Prostate gland (tissue), 2 donors: ENCODE results near the gene OSCP1. TPM values are rescaled to one million over a fixed set of nuclear protein-coding genes. Genes with fewer than 3 reads are reported as not detected.

ENCODE experiments used
- DNase-seq: peaks from one replicate; pipeline ENCODE4 v3.0.0-alpha.2; 2019; ENCODE audit warnings: low spot score
- H3K27ac ChIP-seq, 2 donors: fragments of 200-600 bp; sonication (generic); 2 replicates each; pipeline ENCODE4 v1.5.1; 2017 to 2019
- H3K27me3 ChIP-seq: fragments of 200-600 bp; sonication (generic); replicated peaks from 2 replicates; pipeline ENCODE4 v1.5.1; 2019; ENCODE audit not compliant: insufficient read depth
- H3K36me3 ChIP-seq, 2 donors: fragments of 200-600 bp; sonication (generic); 1 replicate in 1 of 2; 2 replicates in 1 of 2; pipeline versions ENCODE4 v1.5.1 to v1.8.1; 2017 to 2019
- H3K4me1 ChIP-seq: fragments of 200-600 bp; sonication (generic); replicated peaks from 2 replicates; pipeline ENCODE4 v1.5.1; 2019
- H3K4me3 ChIP-seq, 2 donors: fragments of 200-600 bp; sonication (generic); 2 replicates each; pipeline ENCODE4 v1.5.1; 2017 to 2019
- H3K9me3 ChIP-seq: fragments of 200-600 bp; sonication (generic); 2 replicates; pipeline ENCODE4 v1.5.1; 2017
- POLR2A ChIP-seq: fragments of 450-650 bp; IDR thresholded peaks from one replicate; pipeline ENCODE4 v1.6.1; 2016; ENCODE audit warnings: antibody characterized with exemption, mild to moderate bottlenecking
- POLR2AphosphoS5 ChIP-seq: sonication (generic); formaldehyde crosslinking; IDR thresholded peaks from one replicate; pipeline ENCODE4 v1.6.1; 2017; ENCODE audit warnings: antibody characterized with exemption
- WGBS: methylation state at CpG from one replicate; pipeline ENCODE4 v1.1.5; 2018; 5-methylcytosine and 5-hydroxymethylcytosine counted together
- intact Hi-C: fragments of 100-400 bp; cut with DNase I; formaldehyde crosslinking; loops from one replicate; pipeline ENCODE4 v1.14.2; 2022
- total RNA-seq, 2 donors: library from RNA; depleted of rRNA; stranded (reverse); fragments of >200 nt; gene quantifications; one replicate each; pipeline ENCODE4 v1.1.0, GENCODE V29; 2016
- TF ChIP-seq, protein P1 (sequence below), 4 experiments: fragments of 200-600 bp in 2 of 4; fragments of 450-650 bp in 2 of 4; sonication (generic) in 2 of 4; IDR thresholded peaks; 1 replicate in 3 of 4; 2 replicates in 1 of 4; pipeline ENCODE4 v1.5.1; 2016 to 2019; ENCODE audit warnings: antibody characterized with exemption in 4 of 4, mild to moderate bottlenecking in 2 of 4, moderate library complexity in 2 of 4

OSCP1 gene
- total RNA-seq, 2 donors from 2014 or later = 16.7 to 25.6 TPM

DNA sequence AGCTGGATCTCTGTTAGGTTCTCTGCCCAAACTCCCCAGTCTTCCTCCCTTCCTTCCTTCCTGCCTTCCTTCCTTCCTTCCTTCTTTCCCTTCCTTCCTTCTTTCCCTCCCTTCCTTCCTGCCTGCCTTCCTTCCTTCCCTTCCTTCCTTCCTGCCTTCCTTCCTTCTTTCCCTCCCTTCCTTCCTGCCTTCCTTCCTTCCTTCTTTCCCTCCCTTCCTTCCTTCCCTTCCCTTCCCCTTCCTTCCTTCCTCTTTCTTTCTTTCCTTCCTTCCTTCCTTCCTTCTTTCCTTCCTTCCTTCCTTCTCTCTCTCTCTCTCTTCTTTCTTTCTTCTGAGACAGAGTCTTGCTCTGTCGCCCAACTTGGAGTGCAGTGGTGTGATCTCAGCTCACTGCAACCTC is 43.8 kb downstream of the OSCP1 start:
- 100% methylated on average over 1 of the region's 1 CpG for WGBS
- Histone ChIP-seq H3K4me1 (no peaks in the 10 kb centered on the region), H3K27me3 (no peaks in the 10 kb centered on the region), H3K9me3 (no peaks in the 10 kb centered on the region), H3K4me3 (no peak overlapping the region), H3K36me3 (no peaks in the 10 kb centered on the region), H3K27ac (no peak overlapping the region)
- intact Hi-C loops = no loop called here
- TF ChIP-seq, protein P1, sequence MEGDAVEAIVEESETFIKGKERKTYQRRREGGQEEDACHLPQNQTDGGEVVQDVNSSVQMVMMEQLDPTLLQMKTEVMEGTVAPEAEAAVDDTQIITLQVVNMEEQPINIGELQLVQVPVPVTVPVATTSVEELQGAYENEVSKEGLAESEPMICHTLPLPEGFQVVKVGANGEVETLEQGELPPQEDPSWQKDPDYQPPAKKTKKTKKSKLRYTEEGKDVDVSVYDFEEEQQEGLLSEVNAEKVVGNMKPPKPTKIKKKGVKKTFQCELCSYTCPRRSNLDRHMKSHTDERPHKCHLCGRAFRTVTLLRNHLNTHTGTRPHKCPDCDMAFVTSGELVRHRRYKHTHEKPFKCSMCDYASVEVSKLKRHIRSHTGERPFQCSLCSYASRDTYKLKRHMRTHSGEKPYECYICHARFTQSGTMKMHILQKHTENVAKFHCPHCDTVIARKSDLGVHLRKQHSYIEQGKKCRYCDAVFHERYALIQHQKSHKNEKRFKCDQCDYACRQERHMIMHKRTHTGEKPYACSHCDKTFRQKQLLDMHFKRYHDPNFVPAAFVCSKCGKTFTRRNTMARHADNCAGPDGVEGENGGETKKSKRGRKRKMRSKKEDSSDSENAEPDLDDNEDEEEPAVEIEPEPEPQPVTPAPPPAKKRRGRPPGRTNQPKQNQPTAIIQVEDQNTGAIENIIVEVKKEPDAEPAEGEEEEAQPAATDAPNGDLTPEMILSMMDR (IDR thresholded peaks at IDR 0.05) = no peak
- no peak for TF ChIP-seq POLR2A
- TF ChIP-seq POLR2AphosphoS5 = no peak
- DNase-seq = no peak

DNA sequence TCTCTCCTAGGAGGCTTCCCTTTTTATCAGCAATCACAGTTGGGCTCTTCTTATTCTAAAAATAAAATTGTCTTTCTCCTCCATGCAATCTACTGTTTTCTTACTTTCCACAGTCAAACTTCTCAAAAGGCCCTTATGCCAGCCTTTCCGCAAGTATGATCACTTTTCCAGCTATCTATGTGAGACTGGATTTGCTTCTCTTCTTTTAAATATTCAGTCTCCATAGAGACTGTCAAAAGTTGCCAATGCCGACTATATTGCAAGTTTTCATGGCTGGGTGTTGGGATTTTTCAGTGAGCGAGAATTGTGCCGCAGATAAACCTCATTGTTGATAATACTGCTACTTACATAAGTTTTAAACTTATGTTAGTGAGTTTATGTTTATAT is 47.8 kb downstream of the OSCP1 start:
- TF ChIP-seq, protein P1 (IDR thresholded peaks at IDR 0.05) = no peak
- TF ChIP-seq POLR2A (no peak), POLR2AphosphoS5 (no peak)
- H3K27me3 ChIP-seq = no peaks in the 10 kb centered on the region
- H3K4me1 ChIP-seq = no peaks in the 10 kb centered on the region
- H3K36me3 ChIP-seq = no peaks in the 10 kb centered on the region
- no peak overlapping the region for H3K4me3 ChIP-seq
- H3K9me3 ChIP-seq = no peaks in the 10 kb centered on the region
- WGBS = 91% methylated on average over 4 of the region's 4 CpGs
- H3K27ac ChIP-seq = no peak overlapping the region
- DNase-seq = no peak
- intact Hi-C loops = no loop called here

DNA sequence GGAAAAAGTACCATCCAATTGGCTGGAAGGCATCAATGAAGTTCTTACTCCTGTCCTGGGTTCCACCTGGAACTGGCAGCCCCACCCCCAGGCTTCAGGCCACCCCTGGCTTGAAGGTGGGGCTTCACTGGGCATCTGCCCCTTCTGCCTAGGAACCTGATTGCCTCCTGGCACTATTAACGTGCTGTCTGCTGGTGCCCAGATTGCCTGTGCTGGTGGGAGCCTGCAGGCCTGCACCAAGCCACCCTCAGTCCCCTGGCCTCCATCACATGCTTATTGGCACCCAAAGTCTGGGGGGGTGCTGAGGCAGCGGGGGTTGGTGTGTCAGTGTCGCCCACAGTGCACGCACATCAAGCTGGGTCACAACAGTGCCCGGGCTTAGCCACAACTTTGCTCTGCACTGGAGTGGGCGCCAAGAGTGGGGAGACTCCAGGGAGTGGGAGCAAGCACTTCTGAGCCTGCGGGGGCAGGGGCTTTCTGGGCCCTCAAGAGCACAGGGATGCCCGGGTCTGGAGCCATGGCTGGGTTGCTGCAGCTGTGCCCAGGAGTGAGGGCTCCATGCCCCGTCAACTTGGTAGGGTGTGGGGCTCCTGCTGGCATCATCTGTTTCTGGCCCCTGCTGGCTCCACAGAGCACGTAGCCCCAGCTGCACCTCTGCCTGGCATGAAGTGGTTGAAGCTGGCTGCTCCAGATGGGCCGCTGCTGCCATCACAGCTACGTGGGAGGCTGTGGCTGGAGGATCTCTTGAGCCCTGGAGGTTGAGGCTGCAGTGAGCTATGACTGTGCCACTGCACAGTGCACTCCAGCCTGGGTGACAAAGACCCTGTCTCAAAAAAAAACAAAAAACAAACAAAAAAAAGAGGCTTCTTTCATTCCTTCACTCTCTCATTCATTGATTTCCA is 48.4 kb downstream of the OSCP1 start:
- Histone ChIP-seq H3K4me1 (no peaks in the 10 kb centered on the region), H3K27ac (no peak overlapping the region), H3K4me3 (no peak overlapping the region), H3K27me3 (no peaks in the 10 kb centered on the region), H3K9me3 (no peaks in the 10 kb centered on the region), H3K36me3 (no peaks in the 10 kb centered on the region)
- intact Hi-C loops = no loop called here
- WGBS = 97% methylated on average over 11 of the region's 12 CpGs
- no peak for DNase-seq
- no peak for TF ChIP-seq POLR2A
- TF ChIP-seq, protein P1 (IDR thresholded peaks at IDR 0.05) = no peak
- TF ChIP-seq POLR2AphosphoS5 = no peak

DNA sequence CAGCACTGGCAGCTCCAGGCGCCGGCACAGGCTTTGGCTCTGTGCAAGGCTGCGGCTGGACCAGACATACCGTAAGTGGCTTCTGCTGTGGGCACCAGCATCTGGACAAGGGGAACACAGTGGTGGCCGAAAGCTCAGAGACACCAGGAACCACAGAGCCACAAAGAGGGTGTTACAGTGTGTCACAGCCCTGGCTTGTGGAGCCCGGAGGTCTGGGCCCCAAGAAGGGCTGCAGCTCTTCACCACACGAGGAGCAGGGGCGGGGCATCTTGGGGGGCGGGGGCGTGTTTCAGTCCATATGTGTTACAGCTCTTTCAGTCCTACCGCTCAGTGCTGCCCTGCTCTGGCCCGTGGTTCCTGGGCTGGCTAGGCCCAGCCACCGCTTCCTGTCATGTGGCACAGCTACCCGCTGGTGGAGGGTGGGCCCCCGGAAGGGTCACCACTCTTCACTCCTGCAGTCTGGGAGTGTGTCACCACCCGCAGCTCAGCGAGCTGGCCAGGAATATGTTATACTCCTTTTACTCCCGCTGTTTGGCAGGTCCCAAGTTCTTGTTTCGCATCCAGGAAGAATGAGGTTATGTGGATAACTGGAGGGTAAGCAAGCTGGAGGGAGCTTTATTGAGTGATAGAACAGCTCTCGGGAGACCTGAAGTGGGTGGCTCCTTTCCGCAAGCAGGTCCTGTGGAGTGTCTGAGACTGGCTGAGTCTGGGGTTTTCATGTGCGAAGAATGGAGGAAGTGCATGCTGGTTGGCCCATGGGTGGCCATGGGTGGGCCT is 49.2 kb downstream of the OSCP1 start:
- Histone ChIP-seq H3K27ac (no peak overlapping the region), H3K9me3 (no peaks in the 10 kb centered on the region), H3K4me1 (no peaks in the 10 kb centered on the region), H3K4me3 (no peak overlapping the region), H3K36me3 (no peaks in the 10 kb centered on the region), H3K27me3 (no peaks in the 10 kb centered on the region)
- no peak for DNase-seq
- 90% methylated on average over 17 of the region's 22 CpGs for WGBS
- no peak for TF ChIP-seq POLR2A
- TF ChIP-seq, protein P1 (IDR thresholded peaks at IDR 0.05) = no peak
- no peak for TF ChIP-seq POLR2AphosphoS5
- intact Hi-C loops = no loop called here
